Kidney (tissue), 14 donors: ENCODE results near the gene RIMKLA. TPM values are rescaled to one million over a fixed set of nuclear protein-coding genes. Genes with fewer than 3 reads are reported as not detected.

Source experiments
- DNase-seq, 5 donors: peaks; one replicate each; pipeline ENCODE4 v3.0.0-alpha.2; 2013 to 2020
- FAIRE-seq: peaks from 2 replicates; lab custom pipeline; 2012; peaks lifted over from hg19 to GRCh38; lab: Jason Lieb, UNC
- H3K27ac ChIP-seq, 2 donors: one replicate each; pipeline ENCODE4 v1.7.0; 2013; ENCODE audit warnings: low read depth in 2 of 2, low read length in 2 of 2, inconsistent platforms in 1 of 2
- H3K27me3 ChIP-seq: one replicate; pipeline ENCODE4 v1.7.1; 2013; ENCODE audit warnings: low read length, inconsistent platforms; ENCODE audit not compliant: control insufficient read depth, insufficient read depth
- H3K36me3 ChIP-seq, 3 donors: one replicate each; pipeline versions ENCODE4 v1.7.0 to v1.7.1; 2013; ENCODE audit warnings: low read length in 3 of 3, control low read depth in 1 of 3, inconsistent platforms in 1 of 3; ENCODE audit not compliant: insufficient read depth in 3 of 3, control insufficient read depth in 2 of 3
- H3K4me1 ChIP-seq, 3 donors: one replicate each; pipeline versions ENCODE4 v1.7.0 to v1.7.1; 2013; ENCODE audit warnings: low read length in 3 of 3, inconsistent platforms in 1 of 3, low read depth in 1 of 3; ENCODE audit not compliant: control insufficient read depth in 2 of 3, insufficient read depth in 2 of 3
- H3K4me3 ChIP-seq, 3 donors: one replicate each; pipeline versions ENCODE4 v1.7.0 to v1.8.1; 2013; ENCODE audit warnings: low read length in 3 of 3, control low read depth in 1 of 3, inconsistent platforms in 1 of 3
- H3K9ac ChIP-seq, 3 donors: one replicate each; pipeline versions ENCODE4 v1.7.0 to v1.7.1; 2013; ENCODE audit warnings: low read length in 3 of 3, control low read depth in 1 of 3, inconsistent platforms in 1 of 3
- H3K9me3 ChIP-seq, 3 donors: one replicate each; pipeline versions ENCODE4 v1.7.0 to v1.7.1; 2013; ENCODE audit warnings: low read length in 3 of 3, control low read depth in 1 of 3, inconsistent platforms in 1 of 3; ENCODE audit not compliant: control insufficient read depth in 2 of 3, insufficient read depth in 1 of 3
- intact Hi-C: fragments of 100-400 bp; cut with DNase I; formaldehyde crosslinking; loops from one replicate; pipeline ENCODE4 v1.11.1; 2022
- polyA plus RNA-seq: library from polyadenylated mRNA; stranded (reverse); fragments of 350-450 nt; fragmentation: Illumina TruSeq; extraction: RNeasy Lipid Tissue Mini Kit (QIAGEN cat#74804); gene quantifications from one replicate; pipeline ENCODE4 v1.2.3, GENCODE V29; 2014; ENCODE audit warnings: low read depth, low replicate concordance; ENCODE audit not compliant: insufficient read depth
- total RNA-seq: library from RNA; stranded (reverse); fragmentation: NEBNext Ultra II Directional; extraction: Animal tissue kit (Norgen Biotek cat#: 25700); gene quantifications from one replicate; pipeline ENCODE4 v1.2.1, GENCODE V29; 2021
- TF ChIP-seq, protein P1 (sequence below): IDR thresholded peaks from 3 replicates; pipeline ENCODE4 v1.5.1; 2012; ENCODE audit warnings: mild to moderate bottlenecking, moderate library complexity, borderline replicate concordance; ENCODE audit not compliant: insufficient read depth; ENCODE audit errors: extremely low read depth
- donor health status: control.
- donor health status: control.
- donor health status: control.
- donor health status: control.
- donor health status: control.
- donor health status: DM: yes; HTN: yes; CAD: no.
- donor health status: Normal renal cell carcinoma (clear cell type).

RIMKLA gene
- total and polyA plus RNA-seq, 2 donors from 2014 or later = 1.1 to 3.3 TPM

DNA sequence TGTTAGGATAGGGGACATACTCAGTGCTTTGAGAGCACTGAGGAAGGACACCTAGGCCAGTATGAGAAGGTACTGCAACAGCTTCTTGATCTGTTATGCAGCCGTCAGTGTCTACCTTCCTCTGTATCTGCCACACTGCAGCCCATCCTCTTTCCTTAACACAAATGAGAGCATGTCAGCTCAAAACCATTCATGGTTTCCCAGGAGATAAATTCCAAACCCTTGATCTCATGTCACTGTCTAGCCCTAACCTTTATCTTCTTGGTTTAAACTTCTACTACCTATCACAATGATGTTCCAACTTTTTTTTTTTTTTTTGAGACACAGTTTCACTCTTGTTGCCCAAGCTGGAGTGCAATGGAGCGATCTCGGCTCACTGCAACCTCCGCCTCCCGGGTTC lies 73.8 kb downstream of the RIMKLA start:
- Histone ChIP-seq H3K36me3 (peaks cover 0 to 8% (median 2%) of the 10 kb centered on the region in 3 donors), H3K27ac (peak overlapping the region; percentile 25 to 26), H3K9me3 (no peaks in the 10 kb centered on the region), H3K4me3 (peak overlapping the region in 1 of 3 donors; percentile 23), H3K9ac (peak overlapping the region in 1 of 3 donors; percentile 8), H3K4me1 (peaks cover 0 to 14% (median 0%) of the 10 kb centered on the region in 3 donors), H3K27me3 (no peaks in the 10 kb centered on the region)
- DNase-seq (no peak), FAIRE-seq (peak; percentile 33)
- intact Hi-C loops = no loop called here
- TF ChIP-seq, protein P1, sequence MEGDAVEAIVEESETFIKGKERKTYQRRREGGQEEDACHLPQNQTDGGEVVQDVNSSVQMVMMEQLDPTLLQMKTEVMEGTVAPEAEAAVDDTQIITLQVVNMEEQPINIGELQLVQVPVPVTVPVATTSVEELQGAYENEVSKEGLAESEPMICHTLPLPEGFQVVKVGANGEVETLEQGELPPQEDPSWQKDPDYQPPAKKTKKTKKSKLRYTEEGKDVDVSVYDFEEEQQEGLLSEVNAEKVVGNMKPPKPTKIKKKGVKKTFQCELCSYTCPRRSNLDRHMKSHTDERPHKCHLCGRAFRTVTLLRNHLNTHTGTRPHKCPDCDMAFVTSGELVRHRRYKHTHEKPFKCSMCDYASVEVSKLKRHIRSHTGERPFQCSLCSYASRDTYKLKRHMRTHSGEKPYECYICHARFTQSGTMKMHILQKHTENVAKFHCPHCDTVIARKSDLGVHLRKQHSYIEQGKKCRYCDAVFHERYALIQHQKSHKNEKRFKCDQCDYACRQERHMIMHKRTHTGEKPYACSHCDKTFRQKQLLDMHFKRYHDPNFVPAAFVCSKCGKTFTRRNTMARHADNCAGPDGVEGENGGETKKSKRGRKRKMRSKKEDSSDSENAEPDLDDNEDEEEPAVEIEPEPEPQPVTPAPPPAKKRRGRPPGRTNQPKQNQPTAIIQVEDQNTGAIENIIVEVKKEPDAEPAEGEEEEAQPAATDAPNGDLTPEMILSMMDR = no peak

DNA sequence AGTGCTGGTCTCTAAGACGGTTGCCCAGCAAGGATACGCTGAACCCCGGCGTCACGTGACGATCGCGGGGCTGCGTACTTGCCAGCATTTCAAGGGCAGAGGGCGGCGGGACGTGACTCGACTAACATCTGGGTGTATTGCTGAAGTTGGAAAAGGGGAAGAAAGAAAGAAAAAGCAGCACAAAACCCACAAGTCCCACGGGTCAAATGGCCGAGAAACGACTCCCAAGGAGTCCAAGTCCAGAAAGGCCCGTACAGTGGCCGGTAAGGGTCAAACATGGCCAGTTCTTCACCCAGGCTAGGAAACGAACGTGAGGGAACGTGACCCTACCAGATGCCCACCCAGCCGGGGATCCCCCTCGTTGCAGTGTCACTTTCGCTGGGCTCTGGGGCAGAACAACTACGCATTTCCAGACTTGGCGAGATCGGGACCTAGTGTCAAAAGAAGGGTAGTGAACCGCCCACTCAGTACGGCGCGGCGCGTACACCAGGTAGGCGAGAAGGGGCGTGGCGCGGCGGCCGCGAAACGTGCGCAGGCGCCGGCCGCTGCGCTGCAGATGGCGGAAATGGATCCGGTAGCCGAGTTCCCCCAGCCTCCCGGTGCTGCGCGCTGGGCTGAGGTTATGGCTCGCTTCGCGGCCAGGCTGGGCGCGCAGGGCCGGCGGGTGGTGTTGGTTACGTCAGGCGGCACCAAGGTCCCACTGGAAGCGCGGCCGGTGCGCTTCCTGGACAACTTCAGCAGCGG lies 75.6 kb downstream of the RIMKLA start, which contains the start of the genes PPCS and ZMYND12:
Gene PPCS (plus strand): TSS at position 534 of the 744 bp plus-strand sequence. CDS start 23 bp downstream, at position 557.
Gene ZMYND12 (minus strand): TSS at position 13 of the 744 bp plus-strand sequence. CDS start 25 bp downstream, outside the sequence.
- H3K36me3 ChIP-seq = peaks cover 0 to 21% (median 13%) of the 10 kb centered on the region in 3 donors
- intact Hi-C loops = no loop called here
- peaks cover 0 to 20% (median 0%) of the 10 kb centered on the region in 3 donors for H3K4me1 ChIP-seq
- FAIRE-seq (no peak), DNase-seq (peak; percentile 88 to 95 (median 95))
- H3K9ac ChIP-seq = peak within 1 kb of the TSS; percentile 66 to 96 (median 94)
- H3K27ac ChIP-seq = peak within 1 kb of the TSS; percentile 91 to 97
- peak within 1 kb of the TSS; percentile 91 to 97 (median 94) for H3K4me3 ChIP-seq
- H3K9me3 ChIP-seq = no peaks in the 10 kb centered on the region
- H3K27me3 ChIP-seq = no peaks in the 10 kb centered on the region
- TF ChIP-seq, protein P1 = no peak

DNA sequence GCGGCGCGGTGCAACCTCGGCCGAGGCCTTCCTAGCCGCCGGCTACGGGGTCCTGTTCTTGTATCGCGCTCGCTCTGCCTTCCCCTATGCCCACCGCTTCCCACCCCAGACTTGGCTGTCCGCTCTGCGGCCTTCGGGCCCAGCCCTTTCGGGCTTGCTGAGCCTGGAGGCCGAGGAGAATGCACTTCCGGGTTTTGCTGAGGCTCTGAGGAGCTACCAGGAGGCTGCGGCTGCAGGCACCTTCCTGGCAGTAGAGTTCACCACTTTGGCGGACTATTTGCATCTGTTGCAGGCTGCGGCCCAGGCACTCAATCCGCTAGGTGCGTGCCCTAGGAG lies 76.1 kb downstream of the RIMKLA start:
- Histone ChIP-seq H3K9ac (peak overlapping the region; percentile 18 to 96 (median 94)), H3K27me3 (no peaks in the 10 kb centered on the region), H3K27ac (peak overlapping the region; percentile 91 to 97), H3K36me3 (peaks cover 0 to 21% (median 13%) of the 10 kb centered on the region in 3 donors), H3K4me1 (peaks cover 0 to 20% (median 0%) of the 10 kb centered on the region in 3 donors), H3K4me3 (peak overlapping the region; percentile 91 to 97 (median 94)), H3K9me3 (no peaks in the 10 kb centered on the region)
- intact Hi-C loops = no loop called here
- DNase-seq (peak in 2 of 5 donors; percentile 72 to 87), FAIRE-seq (no peak)
- TF ChIP-seq, protein P1 = no peak
